ENCODE measurements around the gene DPM3.
A peak's percentile ranks its signal among the peaks of the same experiment; 100 is the strongest.

The DPM3 gene

GRCh38 chr1:155176544-155177071 is 36.3 kb upstream of the DPM3 start:
- Histone ChIP-seq H3K79me2 (ENCODE audit: control insufficient read depth, low read length) (peaks cover 15% of the 10 kb centered on the region), H4K20me1 (ENCODE audit: control insufficient read depth, insufficient read depth, low read depth, low read length) (no peaks in the 10 kb centered on the region), H3K27me3 (ENCODE audit: control insufficient read depth, low read length) (no peaks in the 10 kb centered on the region), H3K4me2 (ENCODE audit: low read length) (no peak overlapping the region), H3K4me1 (ENCODE audit: control insufficient read depth, low read length) (peaks cover 45% of the 10 kb centered on the region), H3K9me2 (replicated peaks; ENCODE audit: control insufficient read depth, low read length) (no peaks in the 10 kb centered on the region), H3K36me3 (ENCODE audit: control insufficient read depth, low read length) (peaks cover 27% of the 10 kb centered on the region), H3K9me3 (ENCODE audit: control insufficient read depth, insufficient read depth, low read length) (no peaks in the 10 kb centered on the region), H3F3A (ENCODE audit: control insufficient read depth, insufficient read depth) (peaks cover 13% of the 10 kb centered on the region; the same call in 1 of the 2 replicates), H3K4me3 (ENCODE audit: low read length) (no peak overlapping the region), H3K27ac (ENCODE audit: low read depth, low read length) (no peak overlapping the region)
- TF ChIP-seq, protein P1, sequence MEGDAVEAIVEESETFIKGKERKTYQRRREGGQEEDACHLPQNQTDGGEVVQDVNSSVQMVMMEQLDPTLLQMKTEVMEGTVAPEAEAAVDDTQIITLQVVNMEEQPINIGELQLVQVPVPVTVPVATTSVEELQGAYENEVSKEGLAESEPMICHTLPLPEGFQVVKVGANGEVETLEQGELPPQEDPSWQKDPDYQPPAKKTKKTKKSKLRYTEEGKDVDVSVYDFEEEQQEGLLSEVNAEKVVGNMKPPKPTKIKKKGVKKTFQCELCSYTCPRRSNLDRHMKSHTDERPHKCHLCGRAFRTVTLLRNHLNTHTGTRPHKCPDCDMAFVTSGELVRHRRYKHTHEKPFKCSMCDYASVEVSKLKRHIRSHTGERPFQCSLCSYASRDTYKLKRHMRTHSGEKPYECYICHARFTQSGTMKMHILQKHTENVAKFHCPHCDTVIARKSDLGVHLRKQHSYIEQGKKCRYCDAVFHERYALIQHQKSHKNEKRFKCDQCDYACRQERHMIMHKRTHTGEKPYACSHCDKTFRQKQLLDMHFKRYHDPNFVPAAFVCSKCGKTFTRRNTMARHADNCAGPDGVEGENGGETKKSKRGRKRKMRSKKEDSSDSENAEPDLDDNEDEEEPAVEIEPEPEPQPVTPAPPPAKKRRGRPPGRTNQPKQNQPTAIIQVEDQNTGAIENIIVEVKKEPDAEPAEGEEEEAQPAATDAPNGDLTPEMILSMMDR (IDR thresholded peaks at IDR 0.05; ENCODE audit: low read depth, low read length, poor library complexity, severe bottlenecking): peak; percentile 91
- TF ChIP-seq EZH2phosphoT487 (IDR thresholded peaks at IDR 0.05; ENCODE audit: borderline replicate concordance, low read length): no peak

GRCh38 chr1:155175927-155176371 is 35.6 kb upstream of the DPM3 start:
- H3K79me2 ChIP-seq (ENCODE audit: control insufficient read depth, low read length): peaks cover 20% of the 10 kb centered on the region
- H4K20me1 ChIP-seq (ENCODE audit: control insufficient read depth, insufficient read depth, low read depth, low read length): no peaks in the 10 kb centered on the region
- peaks cover 45% of the 10 kb centered on the region for H3K4me1 ChIP-seq (ENCODE audit: control insufficient read depth, low read length)
- H3F3A ChIP-seq (ENCODE audit: control insufficient read depth, insufficient read depth): peaks cover 13% of the 10 kb centered on the region; the same call in 1 of the 2 replicates
- H3K36me3 ChIP-seq (ENCODE audit: control insufficient read depth, low read length): peaks cover 33% of the 10 kb centered on the region
- TF ChIP-seq, protein P1 (IDR thresholded peaks at IDR 0.05; ENCODE audit: low read depth, low read length, poor library complexity, severe bottlenecking): no peak
- TF ChIP-seq EZH2phosphoT487 (IDR thresholded peaks at IDR 0.05; ENCODE audit: borderline replicate concordance, low read length): no peak
- no peak overlapping the region for H3K27ac ChIP-seq (ENCODE audit: low read depth, low read length)
- no peaks in the 10 kb centered on the region for H3K27me3 ChIP-seq (ENCODE audit: control insufficient read depth, low read length)
- no peaks in the 10 kb centered on the region for H3K9me2 ChIP-seq (replicated peaks; ENCODE audit: control insufficient read depth, low read length)
- no peak overlapping the region for H3K4me2 ChIP-seq (ENCODE audit: low read length)
- H3K9me3 ChIP-seq (ENCODE audit: control insufficient read depth, insufficient read depth, low read length): no peaks in the 10 kb centered on the region
- H3K4me3 ChIP-seq (ENCODE audit: low read length): no peak overlapping the region

- Histone ChIP-seq H3F3A (ENCODE audit: control insufficient read depth, insufficient read depth) (peaks cover 13% of the 10 kb centered on the region; the same call in 1 of the 2 replicates), H3K79me2 (ENCODE audit: control insufficient read depth, low read length) (peaks cover 20% of the 10 kb centered on the region), H3K9me3 (ENCODE audit: control insufficient read depth, insufficient read depth, low read length) (no peaks in the 10 kb centered on the region), H3K9me2 (replicated peaks; ENCODE audit: control insufficient read depth, low read length) (no peaks in the 10 kb centered on the region), H3K4me2 (ENCODE audit: low read length) (no peak overlapping the region), H4K20me1 (ENCODE audit: control insufficient read depth, insufficient read depth, low read depth, low read length) (no peaks in the 10 kb centered on the region), H3K27ac (ENCODE audit: low read depth, low read length) (no peak overlapping the region), H3K4me1 (ENCODE audit: control insufficient read depth, low read length) (peaks cover 45% of the 10 kb centered on the region), H3K27me3 (ENCODE audit: control insufficient read depth, low read length) (no peaks in the 10 kb centered on the region), H3K4me3 (ENCODE audit: low read length) (no peak overlapping the region), H3K36me3 (ENCODE audit: control insufficient read depth, low read length) (peaks cover 36% of the 10 kb centered on the region)
- TF ChIP-seq EZH2phosphoT487 (IDR thresholded peaks at IDR 0.05; ENCODE audit: borderline replicate concordance, low read length): no peak
- TF ChIP-seq, protein P1 (IDR thresholded peaks at IDR 0.05; ENCODE audit: low read depth, low read length, poor library complexity, severe bottlenecking): no peak
Measured at GRCh38 chr1:155175281-155175926, 35.1 kb upstream of the DPM3 start.

Measured in DOHH2 (cell line).